PFSK-1 (cell line): ENCODE results near the gene HLCS.

ENCODE experiments used
- FOXP2 ChIP-seq: optimal IDR thresholded peaks from 2 replicates; pipeline ENCODE3; 2011; ENCODE audit warnings: borderline replicate concordance, control low read depth, inconsistent platforms; ENCODE audit not compliant: insufficient read depth; ENCODE audit errors: extremely low read length, extremely low read depth
- POLR2AphosphoS5 ChIP-seq: IDR thresholded peaks from 2 replicates; pipeline ENCODE4 v1.6.1; 2012; ENCODE audit warnings: low read depth, mild to moderate bottlenecking, control low read depth, low read length, moderate library complexity
- REST ChIP-seq, 2 experiments: IDR thresholded peaks; 2 replicates each; pipeline versions ENCODE4 v1.6.1 to v1.8.0; 2011 to 2012; ENCODE audit warnings: low read depth in 2 of 2, low read length in 2 of 2, control low read depth in 1 of 2, inconsistent platforms in 1 of 2, mild to moderate bottlenecking in 1 of 2, moderate library complexity in 1 of 2; ENCODE audit not compliant: insufficient read depth in 1 of 2
- SIN3A ChIP-seq: IDR thresholded peaks from 2 replicates; pipeline ENCODE4 v1.6.1; 2012; ENCODE audit warnings: mild to moderate bottlenecking, low read length, moderate library complexity, borderline replicate concordance; ENCODE audit not compliant: insufficient read depth
- TAF1 ChIP-seq: IDR thresholded peaks from 2 replicates; pipeline ENCODE4 v1.6.1; 2012; ENCODE audit warnings: low read length, control low read depth, borderline replicate concordance; ENCODE audit not compliant: insufficient read depth

The HLCS gene

DNA sequence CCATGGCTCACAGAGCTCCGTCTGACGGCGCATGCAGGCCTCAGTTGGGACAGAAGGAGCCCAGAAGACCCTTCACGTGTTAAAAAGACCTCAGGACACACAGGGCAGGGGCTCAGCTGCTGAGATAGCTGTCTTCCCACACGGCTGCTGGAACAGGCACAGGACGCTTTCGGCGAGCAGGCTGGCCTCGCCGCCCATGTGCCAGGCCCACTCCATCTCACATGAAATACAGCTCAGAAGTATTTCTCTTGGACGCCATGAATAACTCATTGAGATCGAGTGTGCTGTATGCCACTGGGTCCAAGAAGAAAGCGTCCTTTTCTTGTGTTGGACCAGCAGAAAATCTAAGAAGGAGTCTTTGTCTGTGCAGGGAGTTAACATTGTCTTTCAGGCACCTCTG, 198.0 kb downstream of the HLCS start:
- no peak for TF ChIP-seq REST (IDR thresholded peaks at IDR 0.05; ENCODE audit: insufficient read depth in 1 of 2, low read depth in 2 of 2, low read length in 2 of 2)
- TF ChIP-seq TAF1 = no peak
- TF ChIP-seq SIN3A = no peak
- no peak for TF ChIP-seq FOXP2
- TF ChIP-seq POLR2AphosphoS5 = no peak

GRCh38 chr21:36767096-36767495, 199.4 kb downstream of the HLCS start:
- TF ChIP-seq FOXP2 (no peak), POLR2AphosphoS5 (no peak), REST (IDR thresholded peaks at IDR 0.05; ENCODE audit: insufficient read depth in 1 of 2, low read depth in 2 of 2, low read length in 2 of 2) (no peak), TAF1 (no peak), SIN3A (no peak)

GRCh38 chr21:36766511-36766910, 200.0 kb downstream of the HLCS start:
- TF ChIP-seq POLR2AphosphoS5 = no peak
- TF ChIP-seq SIN3A = no peak
- TF ChIP-seq TAF1 = no peak
- TF ChIP-seq FOXP2 = no peak
- TF ChIP-seq REST (IDR thresholded peaks at IDR 0.05; ENCODE audit: insufficient read depth in 1 of 2, low read depth in 2 of 2, low read length in 2 of 2) = no peak

DNA sequence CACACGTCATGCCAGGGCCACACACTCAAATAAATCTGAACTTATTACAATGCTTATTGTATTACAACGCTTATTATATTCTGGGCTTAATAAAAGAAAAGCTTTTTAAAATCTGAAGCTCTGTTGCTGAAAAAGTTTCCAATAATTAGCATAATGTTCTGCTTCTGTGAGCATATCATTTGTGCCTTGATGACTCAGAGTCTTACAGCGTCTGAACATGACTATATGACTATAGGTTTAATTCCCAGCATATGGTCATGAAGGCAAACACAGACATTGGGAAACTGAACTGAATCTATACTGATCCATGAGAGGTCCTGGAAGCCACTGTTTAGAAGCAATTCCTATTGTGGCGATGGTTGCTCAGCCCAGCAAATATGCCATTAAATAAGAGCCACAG, 201.2 kb downstream of the HLCS start:
- no peak for TF ChIP-seq TAF1
- no peak for TF ChIP-seq REST (IDR thresholded peaks at IDR 0.05; ENCODE audit: insufficient read depth in 1 of 2, low read depth in 2 of 2, low read length in 2 of 2)
- no peak for TF ChIP-seq SIN3A
- TF ChIP-seq POLR2AphosphoS5 = no peak
- no peak for TF ChIP-seq FOXP2

DNA sequence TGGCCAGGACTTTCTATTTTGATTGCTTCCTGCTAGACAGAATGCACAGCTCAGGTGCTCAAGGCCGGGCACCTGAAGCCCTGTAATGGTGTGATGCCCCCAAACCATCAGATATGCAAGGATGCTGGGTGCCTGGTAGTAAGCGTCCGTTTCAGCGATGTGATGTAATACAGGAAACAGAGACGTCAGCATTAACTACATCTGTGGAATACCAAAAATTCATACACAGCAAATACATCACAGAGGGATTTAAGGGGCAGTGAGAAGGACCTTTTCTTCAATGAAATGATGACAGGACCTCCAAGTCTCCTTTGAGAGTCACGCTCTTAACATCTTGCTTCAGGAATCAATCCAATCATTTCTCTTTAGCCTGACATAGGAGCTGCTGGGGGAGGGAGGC, 203.2 kb downstream of the HLCS start:
- TF ChIP-seq POLR2AphosphoS5 (no peak), FOXP2 (no peak), REST (IDR thresholded peaks at IDR 0.05; ENCODE audit: insufficient read depth in 1 of 2, low read depth in 2 of 2, low read length in 2 of 2) (no peak), SIN3A (no peak), TAF1 (no peak)
